OCI-LY7 (cell line): ENCODE measurements around the gene FCMR.

Source experiments
- EZH2phosphoT487 ChIP-seq: fragments of 200-600 bp; sonication (generic); IDR thresholded peaks from 2 replicates; pipeline ENCODE4 v1.6.1; 2018; ENCODE audit warnings: low read depth, borderline replicate concordance, mild to moderate bottlenecking, mixed run types, antibody characterized with exemption, low read length, moderate library complexity, mixed read lengths
- TF ChIP-seq, protein P1 (sequence below): fragments of 200-600 bp; sonication (generic); conservative IDR thresholded peaks from 2 replicates; pipeline ENCODE4 v1.5.1; 2014; ENCODE audit warnings: mild to moderate bottlenecking, antibody characterized with exemption, low read length, moderate library complexity, mixed read lengths

DNA sequence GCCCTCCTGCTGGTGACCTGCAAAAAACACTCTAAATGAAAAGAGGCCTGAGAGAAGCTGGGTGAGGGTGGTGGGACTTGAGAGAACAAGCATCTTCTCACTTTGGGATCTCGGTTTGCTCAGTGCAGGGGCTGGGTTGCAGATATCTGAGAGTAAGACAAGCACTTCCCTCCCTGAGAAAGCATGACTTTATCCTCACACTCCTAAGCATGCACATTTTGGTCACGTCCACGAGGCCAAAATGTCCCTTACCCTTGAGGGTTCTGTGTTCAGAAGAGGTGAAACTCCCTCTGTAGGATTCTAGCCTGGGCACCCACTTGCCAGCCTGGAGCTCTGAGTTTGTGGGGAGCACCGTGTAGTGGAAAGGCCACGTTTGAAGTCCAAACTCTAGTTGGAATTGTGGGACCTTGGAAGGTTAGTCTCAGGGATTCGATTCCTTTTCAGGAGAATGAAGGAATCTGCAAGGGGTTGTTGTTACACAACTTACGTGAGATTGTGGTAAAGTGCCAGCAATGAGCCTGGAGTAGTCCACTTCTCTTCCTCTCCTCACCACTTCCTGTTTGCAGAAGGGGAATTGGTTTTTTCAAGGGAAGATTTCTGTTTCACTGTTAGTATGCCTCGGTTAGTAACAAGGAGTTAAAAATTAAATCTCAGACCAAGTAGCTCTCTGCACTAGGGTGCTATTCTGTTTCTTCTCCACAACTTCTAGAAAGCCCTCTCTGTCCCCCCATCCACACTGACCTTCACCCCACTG, 45.5 kb upstream of the FCMR start:
- TF ChIP-seq, protein P1, sequence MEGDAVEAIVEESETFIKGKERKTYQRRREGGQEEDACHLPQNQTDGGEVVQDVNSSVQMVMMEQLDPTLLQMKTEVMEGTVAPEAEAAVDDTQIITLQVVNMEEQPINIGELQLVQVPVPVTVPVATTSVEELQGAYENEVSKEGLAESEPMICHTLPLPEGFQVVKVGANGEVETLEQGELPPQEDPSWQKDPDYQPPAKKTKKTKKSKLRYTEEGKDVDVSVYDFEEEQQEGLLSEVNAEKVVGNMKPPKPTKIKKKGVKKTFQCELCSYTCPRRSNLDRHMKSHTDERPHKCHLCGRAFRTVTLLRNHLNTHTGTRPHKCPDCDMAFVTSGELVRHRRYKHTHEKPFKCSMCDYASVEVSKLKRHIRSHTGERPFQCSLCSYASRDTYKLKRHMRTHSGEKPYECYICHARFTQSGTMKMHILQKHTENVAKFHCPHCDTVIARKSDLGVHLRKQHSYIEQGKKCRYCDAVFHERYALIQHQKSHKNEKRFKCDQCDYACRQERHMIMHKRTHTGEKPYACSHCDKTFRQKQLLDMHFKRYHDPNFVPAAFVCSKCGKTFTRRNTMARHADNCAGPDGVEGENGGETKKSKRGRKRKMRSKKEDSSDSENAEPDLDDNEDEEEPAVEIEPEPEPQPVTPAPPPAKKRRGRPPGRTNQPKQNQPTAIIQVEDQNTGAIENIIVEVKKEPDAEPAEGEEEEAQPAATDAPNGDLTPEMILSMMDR = no peak
- no peak for TF ChIP-seq EZH2phosphoT487
